HG03097 (cell line): Measurements from ENCODE around the gene OSBPL2.

ENCODE experiments used
- ATAC-seq: cut with Tn5 transposase; IDR thresholded peaks from one replicate; pipeline ENCODE4 v1.9.1; 2021; ENCODE audit not compliant: unreplicated experiment, low FRiP score

Gene OSBPL2

GRCh38 chr20:62237801-62238568 lies at the start of gene OSBPL2:
TSS of gene OSBPL2 (plus strand) at chr20:62238521. CDS start at chr20:62256185, 17,664 bp downstream.
- peak; percentile 96 for ATAC-seq

DNA sequence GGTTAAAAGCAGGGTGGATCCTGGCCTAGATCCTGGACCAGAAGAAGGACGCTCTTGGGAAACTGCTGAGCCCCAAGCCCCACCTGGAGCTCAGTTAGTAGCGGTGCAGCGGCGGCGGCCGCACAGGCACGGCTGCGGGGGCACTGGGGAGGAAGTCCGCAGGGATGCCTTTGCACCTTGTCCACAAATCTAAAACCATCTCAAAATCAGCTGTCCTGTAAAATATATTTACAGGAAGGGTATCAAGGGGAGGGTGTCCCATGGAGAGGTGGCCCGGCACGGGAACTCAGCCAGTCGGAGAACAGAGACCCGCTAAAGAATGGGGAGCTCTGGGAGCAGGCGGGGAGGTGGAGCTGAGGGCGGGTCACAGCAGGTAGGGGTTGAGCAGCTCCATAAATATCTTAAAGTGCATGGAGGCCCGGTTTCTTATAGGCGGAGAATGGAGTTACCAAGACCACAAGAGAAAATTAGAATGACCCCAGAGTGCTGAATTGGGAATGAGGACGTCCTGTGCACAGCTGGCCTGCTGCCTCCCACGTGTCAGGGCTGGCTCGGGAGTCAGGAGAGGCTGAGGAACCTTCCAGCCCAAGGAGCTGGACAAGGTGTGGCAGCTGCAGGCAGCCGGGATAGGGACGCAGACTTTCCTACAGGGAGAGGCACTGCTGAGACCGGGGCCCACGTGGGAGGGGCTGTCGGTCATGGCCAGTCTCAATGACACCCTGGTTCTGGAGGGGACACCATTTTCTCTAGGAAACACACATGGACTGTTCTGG lies 47.5 kb upstream of the OSBPL2 start:
- ATAC-seq: no peak

- ATAC-seq: no peak
Measured at GRCh38 chr20:62191781-62192559, 46.4 kb upstream of the OSBPL2 start.

GRCh38 chr20:62192635-62193034 lies 45.7 kb upstream of the OSBPL2 start:
- ATAC-seq: no peak

GRCh38 chr20:62193079-62194025 lies 45.0 kb upstream of the OSBPL2 start:
- ATAC-seq: no peak

DNA sequence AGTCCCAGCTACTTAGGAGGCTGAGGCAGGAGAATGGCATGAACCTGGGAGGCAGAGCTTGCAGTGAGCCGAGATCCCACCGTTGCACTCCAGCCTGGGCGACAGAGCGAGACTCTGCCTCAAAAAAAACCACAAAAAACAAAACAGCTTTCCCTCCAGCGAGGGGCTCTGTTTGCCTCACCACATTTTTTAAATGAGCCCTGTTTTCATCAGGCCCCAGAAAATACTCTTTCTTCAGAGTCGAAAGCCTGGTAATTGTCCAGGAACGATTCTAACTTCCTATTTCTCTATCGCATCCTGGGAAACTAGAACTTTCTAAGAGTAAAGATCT lies 43.3 kb upstream of the OSBPL2 start:
- ATAC-seq: no peak

DNA sequence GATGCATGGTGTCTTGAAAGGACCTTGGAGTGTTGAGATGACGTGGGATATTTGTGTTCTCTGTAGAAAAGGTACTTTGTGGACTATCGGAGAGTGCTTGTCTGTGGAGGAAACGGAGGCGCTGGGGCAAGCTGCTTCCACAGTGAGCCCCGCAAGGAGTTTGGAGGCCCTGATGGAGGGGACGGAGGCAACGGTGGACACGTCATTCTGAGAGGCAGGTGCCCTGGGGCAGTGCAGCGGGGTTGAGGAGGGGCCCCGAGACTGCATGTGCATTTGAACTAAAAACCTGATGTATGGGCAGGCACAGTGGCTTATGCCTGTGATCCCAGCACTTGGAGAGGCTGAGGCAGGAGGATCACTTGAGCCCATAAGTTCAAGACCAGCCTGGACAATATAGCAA lies 42.6 kb upstream of the OSBPL2 start:
- ATAC-seq: no peak

DNA sequence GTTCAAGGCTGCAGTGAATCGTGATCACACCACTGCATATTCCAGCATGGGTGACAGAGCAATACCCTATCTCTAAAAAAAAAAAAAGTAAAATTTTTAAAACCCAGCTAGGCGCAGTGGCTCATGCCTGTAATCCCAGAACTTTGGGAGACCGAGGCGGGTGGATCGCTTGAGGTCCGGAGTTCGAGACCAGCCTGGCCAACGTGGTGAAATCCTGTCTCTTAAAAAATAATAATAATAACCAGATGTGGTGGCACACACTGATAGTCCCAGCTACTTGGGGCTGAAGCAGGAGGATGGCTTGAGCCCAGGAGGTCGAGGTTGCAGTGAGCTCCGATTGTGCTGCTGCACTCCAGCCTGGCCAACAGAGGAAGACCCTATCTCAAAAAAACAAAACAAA lies 42.0 kb upstream of the OSBPL2 start:
- ATAC-seq: no peak

DNA sequence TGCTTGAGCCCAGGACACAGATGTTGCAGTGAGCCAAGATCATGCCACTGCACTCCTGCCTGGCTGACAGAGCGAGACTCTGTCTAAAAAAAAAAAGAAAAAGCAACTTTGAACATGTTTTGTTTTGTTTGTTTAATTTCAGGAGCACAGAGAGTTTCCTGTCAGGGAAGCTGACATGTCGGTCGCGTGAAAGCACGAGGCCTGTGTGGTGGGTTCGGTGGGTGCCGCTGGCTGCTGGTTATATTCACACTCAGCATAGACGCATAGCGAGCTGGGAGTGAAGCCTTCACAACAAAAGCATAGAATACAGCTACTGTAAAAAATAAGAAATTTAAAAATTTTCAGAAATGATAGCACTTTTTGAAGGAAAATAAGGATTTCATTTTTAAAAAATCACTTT lies 41.0 kb upstream of the OSBPL2 start:
- no peak for ATAC-seq

GRCh38 chr20:62197801-62198200 lies 40.5 kb upstream of the OSBPL2 start:
- no peak for ATAC-seq

DNA sequence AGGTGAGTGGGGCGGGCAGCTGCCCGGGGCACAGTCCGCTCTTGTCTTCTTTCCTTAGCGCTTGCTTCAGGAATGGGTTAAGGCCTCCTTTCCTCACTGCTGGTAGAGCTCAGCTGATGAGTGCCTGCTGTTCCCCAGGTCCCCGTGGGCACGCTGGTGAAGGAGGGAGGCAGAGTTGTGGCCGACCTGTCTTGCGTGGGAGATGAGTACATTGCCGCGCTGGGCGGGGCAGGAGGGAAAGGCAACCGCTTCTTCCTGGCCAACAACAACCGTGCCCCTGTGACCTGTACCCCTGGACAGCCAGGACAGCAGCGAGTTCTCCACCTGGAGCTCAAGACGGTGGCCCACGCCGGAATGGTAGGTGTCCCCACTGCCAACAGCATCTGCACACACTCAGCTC lies 39.8 kb upstream of the OSBPL2 start:
- no peak for ATAC-seq

GRCh38 chr20:62198931-62199330 lies 39.4 kb upstream of the OSBPL2 start:
- no peak for ATAC-seq

GRCh38 chr20:62200491-62201172 lies 37.7 kb upstream of the OSBPL2 start:
- ATAC-seq: no peak

DNA sequence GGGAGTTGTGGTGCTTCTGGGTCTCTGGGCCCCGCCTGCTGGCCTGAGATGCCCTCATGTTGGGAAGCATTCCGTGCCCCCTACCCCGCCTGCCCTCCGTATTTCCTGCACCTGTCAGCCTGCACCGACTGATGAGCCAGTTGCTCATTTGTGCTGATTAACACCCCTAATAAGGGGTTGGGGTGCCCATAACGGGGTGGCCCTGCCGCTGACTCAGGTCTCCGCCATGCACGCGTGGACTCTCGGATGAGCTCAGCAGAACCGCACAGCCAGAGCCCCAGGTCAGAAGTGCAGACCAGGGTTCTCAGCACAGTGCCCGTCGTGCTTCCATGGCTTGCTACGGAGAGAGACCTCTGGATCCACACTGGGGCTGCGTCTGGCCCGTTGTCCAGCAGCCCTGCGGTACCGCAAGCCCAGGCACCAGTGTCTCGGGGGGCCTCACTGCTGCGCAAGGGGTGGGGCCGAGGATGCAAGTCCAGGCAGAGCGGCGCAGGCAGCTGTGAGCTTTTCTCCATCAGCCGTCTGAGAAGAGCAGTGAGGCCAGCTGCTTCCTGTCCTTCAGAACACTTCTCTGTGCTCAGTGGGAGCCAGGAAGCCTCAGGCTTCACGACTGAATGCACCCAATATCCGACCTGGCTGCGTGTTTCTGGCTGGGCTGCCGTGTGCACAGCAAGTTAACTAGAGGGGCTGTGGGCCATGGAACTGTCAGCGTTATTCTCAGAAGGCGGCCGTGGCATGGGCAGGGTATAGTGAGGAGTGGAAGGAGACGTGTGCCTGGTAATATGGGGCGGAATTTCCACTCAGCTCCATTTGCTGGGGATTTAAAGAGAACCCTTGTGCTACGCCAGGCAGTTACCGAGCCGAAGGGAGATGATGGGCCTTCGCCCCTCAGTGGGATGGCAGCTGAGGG lies 36.9 kb upstream of the OSBPL2 start:
- ATAC-seq: no peak

GRCh38 chr20:62202083-62202395 lies 36.3 kb upstream of the OSBPL2 start:
- no peak for ATAC-seq

DNA sequence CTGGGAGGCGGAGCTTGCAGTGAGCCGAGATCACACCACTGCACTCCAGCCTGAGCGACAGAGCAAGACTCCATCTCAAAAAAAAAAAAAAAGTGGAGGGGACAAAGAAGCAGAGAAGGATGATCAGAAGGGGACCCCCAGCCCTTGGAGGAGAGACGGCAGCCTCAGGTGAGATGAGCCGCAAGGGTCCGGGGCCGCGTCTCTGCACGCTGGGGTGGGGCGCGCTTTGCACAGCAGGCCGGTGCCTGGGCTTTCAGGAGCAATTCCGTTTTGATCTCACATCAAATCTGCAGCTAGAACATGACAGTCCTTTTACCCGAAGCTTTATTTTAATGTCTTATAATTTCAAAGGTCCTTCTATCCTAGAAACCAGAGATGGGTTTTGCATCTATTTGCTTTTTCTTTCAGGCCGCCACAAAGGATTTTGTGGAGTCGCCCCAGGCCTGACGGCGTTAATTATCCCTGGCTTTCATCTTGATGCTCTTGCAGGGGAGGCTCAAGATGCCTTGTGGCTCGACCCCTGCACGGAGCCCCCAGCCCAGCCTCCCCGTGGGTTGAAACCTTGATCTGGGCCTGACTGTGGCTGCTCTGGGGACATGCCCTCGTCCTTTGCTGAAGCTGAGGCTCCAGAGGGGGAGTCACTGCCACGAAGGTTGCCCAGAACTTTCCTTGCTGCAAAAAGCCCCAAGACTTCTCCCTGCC lies 35.5 kb upstream of the OSBPL2 start:
- ATAC-seq: no peak

GRCh38 chr20:62203378-62204030 lies 34.8 kb upstream of the OSBPL2 start:
- ATAC-seq: no peak
